Karpas-422 (cell line): ENCODE measurements around the gene UCP2. TPM values are rescaled to one million over a fixed set of nuclear protein-coding genes. Genes with fewer than 3 reads are reported as not detected.

ENCODE experiments used
- DNase-seq: peaks from one replicate; pipeline ENCODE4 v3.0.0-alpha.2; 2015
- H2AFZ ChIP-seq: fragments of 200-600 bp; sonication (generic); 2 replicates; pipeline ENCODE4 v1.6.1; 2014; ENCODE audit warnings: antibody characterized with exemption, low read length, mixed read lengths
- H3K27ac ChIP-seq: fragments of 200-600 bp; sonication (generic); 2 replicates; pipeline ENCODE4 v1.5.1; 2014; ENCODE audit warnings: mild to moderate bottlenecking, low read length, moderate library complexity
- H3K27me3 ChIP-seq: fragments of 200-600 bp; sonication (generic); 2 replicates; pipeline ENCODE4 v1.6.1; 2014; ENCODE audit warnings: low read length, mixed read lengths
- H3K36me3 ChIP-seq: fragments of 200-600 bp; sonication (generic); 2 replicates; pipeline ENCODE4 v1.6.1; 2014; ENCODE audit warnings: low read length, mixed read lengths; ENCODE audit not compliant: insufficient read depth
- H3K4me1 ChIP-seq: fragments of 200-600 bp; sonication (generic); 2 replicates; pipeline ENCODE4 v1.6.1; 2014; ENCODE audit warnings: mild to moderate bottlenecking, low read length, mixed read lengths
- H3K4me2 ChIP-seq: fragments of 200-600 bp; sonication (generic); 2 replicates; pipeline ENCODE4 v1.6.1; 2014; ENCODE audit warnings: low read length, low read depth, mild to moderate bottlenecking; ENCODE audit not compliant: poor library complexity, severe bottlenecking
- H3K4me3 ChIP-seq: fragments of 200-600 bp; sonication (generic); 2 replicates; pipeline ENCODE4 v1.5.1; 2014; ENCODE audit warnings: mild to moderate bottlenecking, antibody characterized with exemption, low read length, mixed read lengths
- H3K79me2 ChIP-seq: fragments of 200-600 bp; sonication (generic); 2 replicates; pipeline ENCODE4 v1.6.1; 2014; ENCODE audit warnings: mild to moderate bottlenecking, low read length, mixed read lengths
- H3K9ac ChIP-seq: fragments of 200-600 bp; sonication (generic); 2 replicates; pipeline ENCODE4 v1.6.0; 2014; ENCODE audit warnings: low read length
- H3K9me2 ChIP-seq: fragments of 200-600 bp; sonication (generic), shearing (Covaris generic); replicated peaks from 2 replicates; pipeline ENCODE4 v1.6.0; 2014; ENCODE audit warnings: mild to moderate bottlenecking, low read length, moderate library complexity; ENCODE audit not compliant: insufficient read depth
- H3K9me3 ChIP-seq: fragments of 300-700, 200-600 bp; sonication (generic); 2 replicates; pipeline ENCODE4 v1.6.1; 2014; ENCODE audit warnings: low read length, mixed read lengths
- H4K20me1 ChIP-seq: fragments of 200-600 bp; sonication (generic); 2 replicates; pipeline ENCODE4 v1.6.1; 2014; ENCODE audit warnings: mild to moderate bottlenecking, antibody characterized with exemption, low read length, low read depth; ENCODE audit not compliant: insufficient read depth
- total RNA-seq: library from RNA; depleted of rRNA; stranded (reverse); fragments of >200 nt; shearing (Covaris generic); gene quantifications from 2 replicates; pipeline ENCODE4 v1.2.3, GENCODE V29; 2014; ENCODE audit warnings: low replicate concordance

The UCP2 gene
- total RNA-seq, 1 experiment from 2014 or later: 274 TPM

- Histone ChIP-seq H3K79me2 (no peaks in the 10 kb centered on the region), H3K9me3 (peaks cover 2% of the 10 kb centered on the region; the same call in 1 of the 2 replicates), H3K4me2 (no peak overlapping the region), H4K20me1 (no peaks in the 10 kb centered on the region), H3K9ac (no peak overlapping the region), H3K4me1 (no peaks in the 10 kb centered on the region), H3K27ac (no peak overlapping the region), H3K9me2 (no peaks in the 10 kb centered on the region), H2AFZ (no peak overlapping the region), H3K36me3 (no peaks in the 10 kb centered on the region), H3K4me3 (no peak overlapping the region), H3K27me3 (no peaks in the 10 kb centered on the region)
- DNase-seq: no peak
Measured at GRCh38 chr11:73951797-73952196, 30.8 kb downstream of the UCP2 start.

DNA sequence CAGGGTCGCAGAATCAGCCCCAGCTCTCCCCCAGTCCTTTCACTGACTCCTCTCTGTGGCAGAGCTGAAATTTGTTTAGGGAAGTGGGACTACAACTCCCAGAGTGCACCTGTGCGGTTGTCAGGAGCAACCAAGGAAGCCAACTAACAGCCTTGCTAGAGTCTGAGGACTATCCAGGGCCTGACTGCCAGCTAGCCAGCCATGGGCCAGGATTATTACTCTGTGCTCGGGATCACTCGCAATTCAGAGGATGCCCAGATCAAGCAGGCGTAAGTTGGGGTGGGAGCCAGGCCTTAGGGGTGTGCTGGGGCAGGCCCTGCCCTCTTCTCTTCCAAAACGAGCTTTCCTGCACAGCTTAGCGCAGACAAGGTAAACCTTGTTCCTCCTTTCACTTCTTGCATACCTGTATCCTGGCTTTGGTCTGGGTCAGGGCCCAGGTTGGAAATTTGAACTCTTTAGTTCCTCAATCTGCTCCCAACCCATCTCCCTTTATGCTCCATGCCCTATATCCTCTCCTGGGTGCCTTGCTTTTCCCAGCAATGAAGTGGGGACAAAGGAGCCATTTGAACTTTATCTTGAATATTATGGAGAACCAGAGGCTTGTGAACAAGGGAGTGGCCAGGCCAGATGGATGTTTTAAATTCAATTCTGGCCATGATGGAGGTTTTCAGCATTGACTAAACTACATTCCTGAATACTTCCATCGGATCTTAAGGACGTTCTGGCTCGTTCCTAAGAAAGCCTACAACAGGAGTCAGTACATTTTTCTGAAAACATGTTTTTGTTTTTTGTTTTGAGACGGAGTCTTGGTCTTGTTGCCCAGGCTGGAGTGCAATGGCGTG is 31.6 kb downstream of the UCP2 start, which contains the start of gene DNAJB13:
Gene DNAJB13, plus strand, starts transcription at position 158 of the 842 bp plus-strand sequence. Its CDS starts 44 bp downstream, at position 202.
- H3K27me3 ChIP-seq: no peaks in the 10 kb centered on the region
- no peaks in the 10 kb centered on the region for H3K79me2 ChIP-seq
- no peak within 1 kb of the TSS for H3K9ac ChIP-seq
- H3K4me3 ChIP-seq: no peak within 1 kb of the TSS
- no peak within 1 kb of the TSS for H2AFZ ChIP-seq
- no peaks in the 10 kb centered on the region for H3K36me3 ChIP-seq
- no peaks in the 10 kb centered on the region for H4K20me1 ChIP-seq
- H3K9me3 ChIP-seq: peaks cover 6% of the 10 kb centered on the region; the same call in 1 of the 2 replicates
- no peak within 1 kb of the TSS for H3K27ac ChIP-seq
- DNase-seq: peak; percentile 89
- no peaks in the 10 kb centered on the region for H3K9me2 ChIP-seq
- H3K4me2 ChIP-seq: no peak within 1 kb of the TSS
- H3K4me1 ChIP-seq: no peaks in the 10 kb centered on the region

DNA sequence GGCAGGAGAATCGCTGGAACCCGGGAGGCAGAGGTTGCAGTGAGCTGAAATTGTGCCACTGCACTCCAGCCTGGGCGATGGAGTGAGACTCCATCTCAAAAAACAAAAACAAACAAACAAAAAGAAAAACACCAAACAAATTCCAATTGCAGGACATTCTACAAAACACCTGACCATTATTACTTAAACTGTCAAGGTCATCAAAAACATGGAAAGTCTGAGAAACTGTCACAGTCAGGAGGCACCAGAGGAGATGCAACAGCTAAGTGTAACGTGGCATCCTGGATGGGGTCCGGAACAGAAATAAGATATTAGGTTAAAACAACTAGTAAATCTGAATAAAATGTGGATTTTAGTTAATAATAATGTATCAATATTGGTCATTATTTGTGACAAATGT is 32.7 kb downstream of the UCP2 start:
- Histone ChIP-seq H3K9ac (no peak overlapping the region), H3K36me3 (no peaks in the 10 kb centered on the region), H3K4me1 (no peaks in the 10 kb centered on the region), H3K4me2 (no peak overlapping the region), H4K20me1 (no peaks in the 10 kb centered on the region), H3K9me3 (peaks cover 6% of the 10 kb centered on the region; the same call in 1 of the 2 replicates), H3K9me2 (no peaks in the 10 kb centered on the region), H3K27me3 (no peaks in the 10 kb centered on the region), H2AFZ (no peak overlapping the region), H3K79me2 (no peaks in the 10 kb centered on the region), H3K4me3 (no peak overlapping the region), H3K27ac (no peak overlapping the region)
- no peak for DNase-seq

DNA sequence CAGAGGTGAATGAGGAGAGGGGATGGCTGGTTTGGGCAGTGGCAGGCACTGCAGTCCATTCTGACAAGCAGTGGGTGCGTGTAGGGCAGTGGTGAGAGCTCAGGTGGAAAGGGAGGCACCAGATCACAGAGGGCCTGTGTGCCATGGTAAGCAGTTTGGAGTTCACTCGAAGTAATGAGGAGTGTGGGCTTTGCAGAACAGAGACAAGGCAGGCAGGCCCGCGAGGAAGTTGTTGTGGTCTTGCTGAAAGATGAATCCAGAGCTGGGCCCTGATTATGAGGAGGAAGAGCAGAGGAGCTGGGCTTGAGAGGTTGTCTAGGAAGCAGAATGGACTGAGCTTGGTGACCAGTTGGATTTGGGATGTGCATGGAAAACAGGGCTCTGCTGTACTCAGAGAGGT is 33.4 kb downstream of the UCP2 start:
- H3K9me3 ChIP-seq: peaks cover 6% of the 10 kb centered on the region; the same call in 1 of the 2 replicates
- H4K20me1 ChIP-seq: no peaks in the 10 kb centered on the region
- H3K4me1 ChIP-seq: no peaks in the 10 kb centered on the region
- no peak overlapping the region for H3K4me3 ChIP-seq
- H3K4me2 ChIP-seq: no peak overlapping the region
- no peaks in the 10 kb centered on the region for H3K36me3 ChIP-seq
- H3K9ac ChIP-seq: no peak overlapping the region
- H2AFZ ChIP-seq: no peak overlapping the region
- no peaks in the 10 kb centered on the region for H3K79me2 ChIP-seq
- H3K27me3 ChIP-seq: no peaks in the 10 kb centered on the region
- no peak overlapping the region for H3K27ac ChIP-seq
- H3K9me2 ChIP-seq: no peaks in the 10 kb centered on the region
- DNase-seq: no peak

DNA sequence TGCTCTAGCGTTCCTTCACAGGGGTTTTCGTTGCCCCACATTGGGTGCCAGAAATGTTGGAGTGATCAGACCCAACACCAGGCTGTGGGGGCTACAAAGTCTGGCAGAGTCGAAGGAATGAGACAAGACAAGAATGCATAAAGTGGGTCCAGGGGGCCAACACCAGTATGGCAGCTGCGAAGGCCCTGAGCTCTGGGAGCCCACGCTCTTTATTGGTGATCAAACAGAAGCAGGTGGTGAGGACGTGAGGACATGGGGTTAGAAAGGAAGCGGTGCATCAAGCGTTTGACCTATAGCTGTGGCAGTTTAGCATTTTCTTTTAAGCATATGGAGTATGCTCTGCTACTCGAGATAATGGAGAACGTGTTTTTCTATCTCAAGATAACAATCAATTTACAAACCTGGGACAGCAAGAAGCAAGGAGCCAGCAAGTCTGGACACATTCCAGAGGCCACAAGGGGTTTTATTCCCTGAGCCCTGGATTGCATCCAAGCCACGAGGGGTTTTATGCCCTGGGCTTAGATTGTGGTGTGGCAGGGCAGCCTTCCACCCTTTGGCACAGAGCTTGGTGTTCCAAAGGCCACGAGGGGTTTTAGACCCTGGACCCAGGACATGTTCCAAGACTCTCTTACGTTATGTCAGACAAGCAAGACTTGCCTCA is 35.7 kb downstream of the UCP2 start:
- no peak overlapping the region for H3K27ac ChIP-seq
- no peaks in the 10 kb centered on the region for H4K20me1 ChIP-seq
- no peaks in the 10 kb centered on the region for H3K9me2 ChIP-seq
- no peak for DNase-seq
- no peaks in the 10 kb centered on the region for H3K36me3 ChIP-seq
- H3K9me3 ChIP-seq: peaks cover 6% of the 10 kb centered on the region; the same call in 1 of the 2 replicates
- H3K4me1 ChIP-seq: no peaks in the 10 kb centered on the region
- H3K4me2 ChIP-seq: no peak overlapping the region
- no peaks in the 10 kb centered on the region for H3K79me2 ChIP-seq
- no peak overlapping the region for H3K9ac ChIP-seq
- H2AFZ ChIP-seq: no peak overlapping the region
- no peaks in the 10 kb centered on the region for H3K27me3 ChIP-seq
- H3K4me3 ChIP-seq: no peak overlapping the region

DNA sequence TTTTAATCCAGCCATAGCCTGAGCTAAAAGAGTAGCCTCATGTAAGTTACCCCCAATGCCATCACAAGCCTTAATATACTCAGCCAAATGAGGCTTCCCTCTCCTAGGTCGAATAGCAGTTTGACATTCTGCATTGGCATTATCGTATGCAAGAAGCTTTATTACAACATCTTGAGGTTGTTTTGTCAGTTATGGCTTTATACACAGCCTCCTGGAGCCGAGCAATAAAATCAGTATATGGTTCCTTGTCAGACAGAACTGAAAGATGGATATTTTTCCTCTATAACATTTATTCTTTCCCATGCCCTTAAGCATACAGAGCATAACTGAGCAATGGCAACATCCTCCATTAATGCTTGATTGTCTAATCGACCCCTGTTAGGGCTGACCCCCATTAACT is 37.2 kb downstream of the UCP2 start:
- no peak overlapping the region for H3K4me2 ChIP-seq
- peaks cover 9% of the 10 kb centered on the region; the same call in 1 of the 2 replicates for H3K9me3 ChIP-seq
- H3K79me2 ChIP-seq: no peaks in the 10 kb centered on the region
- H3K9ac ChIP-seq: no peak overlapping the region
- H3K9me2 ChIP-seq: no peaks in the 10 kb centered on the region
- H3K4me3 ChIP-seq: no peak overlapping the region
- 0 out of 2 replicates have a peak, but pooled peaks cover 8% of the 10 kb centered on the region for H3K36me3 ChIP-seq
- no peak overlapping the region for H3K27ac ChIP-seq
- DNase-seq: no peak
- H4K20me1 ChIP-seq: no peaks in the 10 kb centered on the region
- H3K4me1 ChIP-seq: no peaks in the 10 kb centered on the region
- no peak overlapping the region for H2AFZ ChIP-seq
- no peaks in the 10 kb centered on the region for H3K27me3 ChIP-seq

GRCh38 chr11:73944901-73945300 is 37.7 kb downstream of the UCP2 start:
- Histone ChIP-seq H3K27me3 (no peaks in the 10 kb centered on the region), H3K4me3 (no peak overlapping the region), H3K79me2 (no peaks in the 10 kb centered on the region), H3K27ac (no peak overlapping the region), H3K36me3 (0 out of 2 replicates have a peak, but pooled peaks cover 10% of the 10 kb centered on the region), H3K9me3 (peaks cover 9% of the 10 kb centered on the region; the same call in 1 of the 2 replicates), H4K20me1 (no peaks in the 10 kb centered on the region), H3K9me2 (no peaks in the 10 kb centered on the region), H3K4me2 (no peak overlapping the region), H2AFZ (no peak overlapping the region), H3K4me1 (no peaks in the 10 kb centered on the region), H3K9ac (no peak overlapping the region)
- DNase-seq: no peak

GRCh38 chr11:73944085-73944484 is 38.6 kb downstream of the UCP2 start:
- no peaks in the 10 kb centered on the region for H3K79me2 ChIP-seq
- no peak for DNase-seq
- no peak overlapping the region for H3K9ac ChIP-seq
- no peak overlapping the region for H3K4me3 ChIP-seq
- H2AFZ ChIP-seq: no peak overlapping the region
- no peaks in the 10 kb centered on the region for H3K4me1 ChIP-seq
- no peaks in the 10 kb centered on the region for H3K9me2 ChIP-seq
- no peak overlapping the region for H3K27ac ChIP-seq
- no peaks in the 10 kb centered on the region for H4K20me1 ChIP-seq
- H3K4me2 ChIP-seq: no peak overlapping the region
- H3K27me3 ChIP-seq: no peaks in the 10 kb centered on the region
- H3K9me3 ChIP-seq: peaks cover 9% of the 10 kb centered on the region; the same call in 1 of the 2 replicates
- 0 out of 2 replicates have a peak, but pooled peaks cover 10% of the 10 kb centered on the region for H3K36me3 ChIP-seq
